GM12878 (cell line): ENCODE data around the gene HSPA4. TPM values are rescaled to one million over a fixed set of nuclear protein-coding genes. Genes with fewer than 3 reads are reported as not detected.

Experiments
- ATAC-seq: fragments of 200-7000 bp; cut with Tn5 transposase; 3 replicates; pipeline ENCODE4 v1.9.1; 2020; ENCODE audit warnings: mild to moderate bottlenecking, moderate library complexity
- BruUV-seq: library from RNA; stranded (reverse); fragments of 400-500 nt; replicated peaks from 2 replicates; lab custom pipeline; 2021; lab: Mats Ljungman, UMichigan
- CTCF ChIA-PET: fragments of 300-600 bp; sonication (Branson Sonifier 250); formaldehyde crosslinking; extraction: SDS; loops from one replicate; lab custom pipeline; 2021; ENCODE audit warnings: inconsistent platforms; lab: Yijun Ruan, JAX
- POLR2A ChIA-PET: fragments of 350-600 bp; formaldehyde crosslinking; extraction: SDS; loops from one replicate; lab custom pipeline; 2021; ENCODE audit warnings: inconsistent platforms; lab: Charles Lee
- RAD21 ChIA-PET: fragments of 300-600 bp; sonication (Branson Sonifier 250); formaldehyde crosslinking; loops from one replicate; lab custom pipeline; 2023; ENCODE audit warnings: antibody characterized with exemption; ENCODE audit not compliant: unreplicated experiment; lab: Charles Lee
- SMC1A ChIA-PET: fragments of 300-600 bp; sonication (Branson Sonifier 250); formaldehyde crosslinking; loops from one replicate; lab custom pipeline; 2023; ENCODE audit not compliant: unreplicated experiment, uncharacterized antibody; lab: Charles Lee
- DNase-seq: peaks from one replicate; pipeline ENCODE4 v3.0.0-alpha.2; 2011; ENCODE audit warnings: low read depth, low spot score
- FAIRE-seq: peaks from 3 replicates; lab custom pipeline; 2011; peaks lifted over from hg19 to GRCh38; lab: Jason Lieb, UNC
- H2AFZ ChIP-seq: 2 replicates; pipeline ENCODE4 v1.6.0; 2011; ENCODE audit warnings: low read depth, low read length, control low read depth; ENCODE audit not compliant: control insufficient read depth
- H3K27ac ChIP-seq: 2 replicates; pipeline ENCODE4 v1.5.1; 2011; ENCODE audit warnings: control low read depth; ENCODE audit not compliant: control insufficient read depth, insufficient read depth
- H3K27me3 ChIP-seq, 2 experiments: replicated peaks in 1 of 2; 2 replicates each; pipeline versions ENCODE4 v1.6.0 to v1.6.1; 2011; ENCODE audit warnings: low read length in 1 of 2; ENCODE audit not compliant: control insufficient read depth in 2 of 2, insufficient read depth in 2 of 2
- H3K36me3 ChIP-seq, 2 experiments: 2 replicates each; pipeline ENCODE4 v1.5.1; 2011; ENCODE audit warnings: low read length in 1 of 2; ENCODE audit not compliant: control insufficient read depth in 2 of 2, insufficient read depth in 2 of 2
- H3K4me1 ChIP-seq: 2 replicates; pipeline ENCODE4 v1.6.1; 2011; ENCODE audit warnings: mild to moderate bottlenecking, low read length, moderate library complexity, mixed read lengths; ENCODE audit not compliant: control insufficient read depth, insufficient read depth
- H3K4me2 ChIP-seq: 2 replicates; pipeline ENCODE4 v1.6.0; 2011; ENCODE audit warnings: control low read depth; ENCODE audit not compliant: control insufficient read depth, insufficient read depth
- H3K4me3 ChIP-seq: fragments of 200-600 bp; sonication (generic); 2 replicates; pipeline ENCODE4 v1.5.1; 2016
- H3K79me2 ChIP-seq: 2 replicates; pipeline ENCODE4 v1.6.0; 2011; ENCODE audit warnings: low read length; ENCODE audit not compliant: control insufficient read depth, insufficient read depth
- H3K9ac ChIP-seq: 2 replicates; pipeline ENCODE4 v1.8.0; 2011; ENCODE audit warnings: low read length, control low read depth, mixed read lengths; ENCODE audit not compliant: control insufficient read depth, insufficient read depth
- H3K9me3 ChIP-seq: replicated peaks from 3 replicates; pipeline ENCODE4 v1.5.1; 2011; ENCODE audit warnings: mild to moderate bottlenecking, low read length; ENCODE audit not compliant: control insufficient read depth, insufficient read depth
- H4K20me1 ChIP-seq: 2 replicates; pipeline ENCODE4 v1.6.0; 2011; ENCODE audit not compliant: control insufficient read depth, insufficient read depth
- CBFB ChIP-seq: IDR thresholded peaks from 2 replicates; pipeline ENCODE4 v1.6.1; 2016; ENCODE audit warnings: antibody characterized with exemption, low read depth
- CHD1 ChIP-seq: IDR thresholded peaks from 2 replicates; pipeline ENCODE4 v1.6.1; 2012; ENCODE audit warnings: low read depth, low read length, improper control_type of control experiment
- CTCF ChIP-seq, 3 experiments: IDR thresholded peaks in 2 of 3; conservative IDR thresholded peaks in 1 of 3; 2 replicates each; pipeline ENCODE4 v1.5.1; 2011; ENCODE audit warnings: low read depth in 3 of 3, low read length in 3 of 3, mild to moderate bottlenecking in 3 of 3, control low read depth in 2 of 3, moderate library complexity in 2 of 3, inconsistent platforms in 1 of 3, mixed read lengths in 1 of 3; ENCODE audit not compliant: control insufficient read depth in 2 of 3, insufficient read depth in 1 of 3; ENCODE audit errors: extremely low read depth in 1 of 3
- EGR1 ChIP-seq, 2 experiments: IDR thresholded peaks; 1 replicate in 1 of 2; 2 replicates in 1 of 2; pipeline ENCODE4 v1.6.1; 2011 to 2012; ENCODE audit warnings: low read depth in 2 of 2, low read length in 2 of 2, borderline replicate concordance in 1 of 2, mild to moderate bottlenecking in 1 of 2, moderate library complexity in 1 of 2
- GATAD2B ChIP-seq: fragments of 450-650 bp; conservative IDR thresholded peaks from 2 replicates; pipeline ENCODE4 v1.6.1; 2017; ENCODE audit warnings: low read depth, mild to moderate bottlenecking, moderate library complexity
- MTA2 ChIP-seq: fragments of 450-650 bp; IDR thresholded peaks from 2 replicates; pipeline ENCODE4 v1.6.1; 2016; ENCODE audit warnings: low read depth, mild to moderate bottlenecking, moderate library complexity
- MYB ChIP-seq: fragments of 150-350 bp; IDR thresholded peaks from 2 replicates; pipeline ENCODE4 v1.6.1; 2014; ENCODE audit warnings: mild to moderate bottlenecking, low read depth, low read length, borderline replicate concordance
- PKNOX1 ChIP-seq: fragments of 450-650 bp; IDR thresholded peaks from 2 replicates; pipeline ENCODE4 v1.6.1; 2016; ENCODE audit warnings: mild to moderate bottlenecking
- POLR2A ChIP-seq: IDR thresholded peaks from 2 replicates; pipeline ENCODE4 v1.6.1; 2011; ENCODE audit warnings: low read depth, mild to moderate bottlenecking, low read length
- RAD21 ChIP-seq: IDR thresholded peaks from 2 replicates; pipeline ENCODE4 v1.6.1; 2011; ENCODE audit warnings: mild to moderate bottlenecking, low read depth, low read length, moderate library complexity; ENCODE audit not compliant: insufficient read depth
- TCF12 ChIP-seq: IDR thresholded peaks from 2 replicates; pipeline ENCODE4 v1.6.1; 2011; ENCODE audit warnings: low read depth, mild to moderate bottlenecking, low read length
- TCF7 ChIP-seq: IDR thresholded peaks from 2 replicates; pipeline ENCODE4 v1.6.1; 2014; ENCODE audit warnings: antibody characterized with exemption, borderline replicate concordance
- USF1 ChIP-seq: IDR thresholded peaks from 2 replicates; pipeline ENCODE4 v1.6.1; 2011; ENCODE audit warnings: borderline replicate concordance, low read depth, mild to moderate bottlenecking, moderate library complexity, mixed read lengths, low read length; ENCODE audit not compliant: insufficient read depth; ENCODE audit errors: extremely low read length
- ZNF384 ChIP-seq: IDR thresholded peaks from 2 replicates; pipeline ENCODE4 v1.6.1; 2012; ENCODE audit warnings: low read depth, mild to moderate bottlenecking, low read length, improper control_type of control experiment, borderline replicate concordance
- WGBS: methylation state at CpG from one replicate; pipeline ENCODE4 v1.1.6; 2016; ENCODE audit warnings: low lambda C conversion rate; ENCODE audit not compliant: insufficient replicate concordance, insufficient coverage; ENCODE audit errors: missing lambda C conversion rate; 5-methylcytosine and 5-hydroxymethylcytosine counted together
- in situ Hi-C: fragments of 300-500 bp; cut with MboI; formaldehyde crosslinking; loops from 9 replicates; pipeline ENCODE4 v1.14.3; 2018; ENCODE audit warnings: mixed read lengths
- intact Hi-C: fragments of 100-400 bp; cut with micrococcal nuclease; formaldehyde crosslinking; loops from one replicate; pipeline ENCODE4 v1.14.2; 2022; ENCODE audit not compliant: unreplicated experiment
- polyA plus RNA-seq, 11 experiments: library from polyadenylated mRNA; depleted of rRNA in 4 of 11; unstranded in 6 of 11; stranded (reverse) in 5 of 11; fragments of >200 nt; fragmentation: Nextera tagmentation in 4 of 11; fragmentation: Illumina TruSeq in 1 of 11; extraction: Ambion mirVana in 4 of 11; extraction: Trizol in 1 of 11; gene quantifications; 1 replicate in 1 of 11; 2 replicates in 10 of 11; pipeline versions ENCODE4 v1.2.1 to v1.2.3, GENCODE V29; 2011 to 2016; ENCODE audit warnings: inconsistent platforms in 2 of 11, missing spikeins in 2 of 11, low read depth in 1 of 11
- total RNA-seq, 4 experiments: library from RNA; depleted of rRNA in 3 of 4; stranded (reverse); fragments of >200 nt in 3 of 4; fragmentation: Illumina TruSeq in 1 of 4; extraction: Trizol in 1 of 4; gene quantifications; 2 replicates each; pipeline versions ENCODE4 v1.2.1 to v1.2.3, GENCODE V29; 2013 to 2021
- TF ChIP-seq, protein P1 (sequence below): IDR thresholded peaks from 2 replicates; pipeline ENCODE4 v1.6.1; 2011; ENCODE audit warnings: low read depth, low read length, improper control_type of control experiment, borderline replicate concordance
- TF ChIP-seq, protein P2 (sequence below): fragments of 450-650 bp; IDR thresholded peaks from 2 replicates; pipeline ENCODE4 v1.6.1; 2017; ENCODE audit warnings: low read depth, mild to moderate bottlenecking, moderate library complexity

The HSPA4 gene
- total and polyA plus RNA-seq, 10 of the 15 experiments (the other 5 are each of a cell fraction or from before 2014, with no cell fraction given): 61.6 to 234 (median 116) TPM

DNA sequence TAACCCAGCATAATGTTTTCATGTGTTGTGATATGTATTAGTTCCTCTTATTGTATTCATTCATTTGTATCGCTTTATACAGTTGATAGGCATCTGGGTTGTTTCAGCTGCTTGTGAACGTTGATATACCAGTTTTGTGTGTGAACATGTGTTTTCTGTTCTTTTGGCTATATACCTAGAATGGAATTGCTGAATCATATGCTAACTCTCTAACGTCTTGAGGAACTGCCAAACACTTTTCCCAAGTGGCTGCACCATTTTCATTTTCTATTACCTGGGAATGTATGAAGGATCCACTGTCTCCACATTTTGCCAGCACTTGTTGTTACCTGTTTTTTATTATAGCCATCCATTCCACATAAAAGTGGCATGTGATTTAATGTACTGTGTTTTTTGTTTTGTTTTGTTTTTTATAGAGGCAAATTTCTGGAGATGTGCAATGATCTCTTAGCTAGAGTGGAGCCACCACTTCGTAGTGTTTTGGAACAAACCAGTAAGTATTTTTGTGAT is 34.6 kb downstream of the HSPA4 start:
- WGBS: 73% methylated on average over 4 of the region's 4 CpGs
- SMC1A ChIA-PET: no interaction called here
- H3K9me3 ChIP-seq: no peaks in the 10 kb centered on the region
- no peak overlapping the region for H3K4me2 ChIP-seq
- H3K27me3 ChIP-seq: no peaks in the 10 kb centered on the region
- no peak overlapping the region for H2AFZ ChIP-seq
- no peak for ATAC-seq
- H3K79me2 ChIP-seq: no peaks in the 10 kb centered on the region; the same call in 1 of the 2 replicates
- DNase-seq: no peak
- in situ Hi-C loops: no loop called here
- no peak overlapping the region for H3K27ac ChIP-seq
- H3K4me1 ChIP-seq: no peaks in the 10 kb centered on the region
- no peaks in the 10 kb centered on the region for H4K20me1 ChIP-seq
- no peak overlapping the region for H3K9ac ChIP-seq
- BruUV-seq: TSS peak; percentile 5
- POLR2A ChIA-PET: no interaction called here
- FAIRE-seq: no peak
- no peak overlapping the region for H3K4me3 ChIP-seq
- TF ChIP-seq GATAD2B: no peak
- no peak for TF ChIP-seq TCF7
- TF ChIP-seq EGR1 (IDR thresholded peaks at IDR 0.05; ENCODE audit: borderline replicate concordance in 1 of 2, low read depth in 2 of 2, low read length in 2 of 2): no peak
- TF ChIP-seq ZNF384: no peak
- no peak for TF ChIP-seq PKNOX1
- no peak for TF ChIP-seq TCF12
- no peak for TF ChIP-seq USF1
- no peak for TF ChIP-seq MYB
- TF ChIP-seq, protein P1, sequence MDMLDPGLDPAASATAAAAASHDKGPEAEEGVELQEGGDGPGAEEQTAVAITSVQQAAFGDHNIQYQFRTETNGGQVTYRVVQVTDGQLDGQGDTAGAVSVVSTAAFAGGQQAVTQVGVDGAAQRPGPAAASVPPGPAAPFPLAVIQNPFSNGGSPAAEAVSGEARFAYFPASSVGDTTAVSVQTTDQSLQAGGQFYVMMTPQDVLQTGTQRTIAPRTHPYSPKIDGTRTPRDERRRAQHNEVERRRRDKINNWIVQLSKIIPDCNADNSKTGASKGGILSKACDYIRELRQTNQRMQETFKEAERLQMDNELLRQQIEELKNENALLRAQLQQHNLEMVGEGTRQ: no peak
- TF ChIP-seq MTA2: no peak
- no peak for TF ChIP-seq CBFB
- TF ChIP-seq, protein P2, sequence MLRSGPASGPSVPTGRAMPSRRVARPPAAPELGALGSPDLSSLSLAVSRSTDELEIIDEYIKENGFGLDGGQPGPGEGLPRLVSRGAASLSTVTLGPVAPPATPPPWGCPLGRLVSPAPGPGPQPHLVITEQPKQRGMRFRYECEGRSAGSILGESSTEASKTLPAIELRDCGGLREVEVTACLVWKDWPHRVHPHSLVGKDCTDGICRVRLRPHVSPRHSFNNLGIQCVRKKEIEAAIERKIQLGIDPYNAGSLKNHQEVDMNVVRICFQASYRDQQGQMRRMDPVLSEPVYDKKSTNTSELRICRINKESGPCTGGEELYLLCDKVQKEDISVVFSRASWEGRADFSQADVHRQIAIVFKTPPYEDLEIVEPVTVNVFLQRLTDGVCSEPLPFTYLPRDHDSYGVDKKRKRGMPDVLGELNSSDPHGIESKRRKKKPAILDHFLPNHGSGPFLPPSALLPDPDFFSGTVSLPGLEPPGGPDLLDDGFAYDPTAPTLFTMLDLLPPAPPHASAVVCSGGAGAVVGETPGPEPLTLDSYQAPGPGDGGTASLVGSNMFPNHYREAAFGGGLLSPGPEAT: no peak
- no peak for TF ChIP-seq CHD1
- TF ChIP-seq POLR2A: no peak
- TF ChIP-seq RAD21: no peak
- no peak for TF ChIP-seq CTCF (IDR thresholded peaks at IDR 0.05 in 2 of 3, conservative IDR thresholded peaks at IDR 0.05 in 1 of 3; ENCODE audit: control insufficient read depth in 2 of 3, extremely low read depth in 1 of 3, insufficient read depth in 1 of 3, low read depth in 3 of 3, low read length in 3 of 3)
- RAD21 ChIA-PET: no interaction called here
- CTCF ChIA-PET: no interaction called here
- intact Hi-C loops: no loop called here
- H3K36me3 ChIP-seq: peaks cover 0 to 33% of the 10 kb centered on the region in 2 experiments; a peak in 3 of 4 replicates
